HepG2 (cell line): Measurements from ENCODE around the gene SPACA6. TPM values are rescaled to one million over a fixed set of nuclear protein-coding genes. Genes with fewer than 3 reads are reported as not detected.

Experiments
- ATAC-seq: fragments of 200-7000 bp; cut with Tn5 transposase; 3 replicates; pipeline ENCODE4 v1.9.1; 2020; ENCODE audit warnings: mild to moderate bottlenecking, moderate library complexity
- BruUV-seq: library from RNA; stranded (reverse); fragments of 400-500 nt; replicated peaks from 2 replicates; lab custom pipeline; 2021; lab: Mats Ljungman, UMichigan
- CTCF ChIA-PET: fragments of 300-600 bp; formaldehyde crosslinking; extraction: SDS; loops from one replicate; lab custom pipeline; 2021; ENCODE audit warnings: low total read pairs, inconsistent platforms, low intra/inter-chr PET ratio; lab: Yijun Ruan, JAX
- POLR2A ChIA-PET: fragments of 350-600 bp; sonication (Branson Sonifier 250); formaldehyde crosslinking; loops from one replicate; lab custom pipeline; 2020; ENCODE audit warnings: antibody characterized with exemption, inconsistent platforms; lab: Yijun Ruan, JAX
- DNase-seq: peaks from one replicate; pipeline ENCODE4 v3.0.0-alpha.2; 2015; ENCODE audit warnings: low spot score
- FAIRE-seq: peaks from 3 replicates; lab custom pipeline; 2011; peaks lifted over from hg19 to GRCh38; lab: Jason Lieb, UNC
- H2AFZ ChIP-seq: one replicate; pipeline ENCODE4 v1.6.1; 2011; ENCODE audit warnings: low read length, inconsistent platforms
- H3K27ac ChIP-seq: fragments of 300-600 bp; 3 replicates; pipeline ENCODE4 v1.8.0; 2011; ENCODE audit warnings: mixed run types, mild to moderate bottlenecking, mixed read lengths, low read length, inconsistent platforms; ENCODE audit not compliant: insufficient read depth; ENCODE audit errors: extremely low read length
- H3K27me3 ChIP-seq, 2 experiments: fragments of 200-600 bp in 1 of 2; 2 replicates in 1 of 2; 3 replicates in 1 of 2; pipeline versions ENCODE4 v1.6.0 to v1.8.0; 2011; ENCODE audit warnings: low read length in 2 of 2, mild to moderate bottlenecking in 2 of 2, moderate library complexity in 2 of 2, inconsistent platforms in 1 of 2; ENCODE audit not compliant: insufficient read depth in 2 of 2, control insufficient read depth in 1 of 2
- H3K36me3 ChIP-seq, 2 experiments: fragments of 200-600 bp in 1 of 2; replicated peaks in 1 of 2; 2 replicates in 1 of 2; 3 replicates in 1 of 2; pipeline versions ENCODE4 v1.5.1 to v1.8.0; 2011; ENCODE audit warnings: low read length in 2 of 2, inconsistent platforms in 1 of 2; ENCODE audit not compliant: insufficient read depth in 2 of 2, control insufficient read depth in 1 of 2
- H3K4me1 ChIP-seq: 2 replicates; pipeline ENCODE4 v1.5.1; 2012; ENCODE audit warnings: low read length, inconsistent platforms; ENCODE audit not compliant: insufficient read depth
- H3K4me2 ChIP-seq: 2 replicates; pipeline ENCODE4 v1.6.0; 2011; ENCODE audit warnings: low read depth, low read length, inconsistent platforms
- H3K4me3 ChIP-seq, 3 experiments: fragments of 200-600 bp in 1 of 3; sonication (generic), shearing (Covaris generic) in 1 of 3; replicated peaks in 1 of 3; 2 replicates each; pipeline ENCODE4 v1.5.1; 2011 to 2016; ENCODE audit warnings: low read length in 3 of 3, inconsistent platforms in 2 of 3, low read depth in 2 of 3, mild to moderate bottlenecking in 2 of 3, control low read depth in 1 of 3, mixed read lengths in 1 of 3; ENCODE audit not compliant: insufficient read depth in 1 of 3
- H3K79me2 ChIP-seq: one replicate; pipeline ENCODE4 v1.6.1; 2011; ENCODE audit warnings: low read length, inconsistent platforms; ENCODE audit not compliant: insufficient read depth
- H3K9ac ChIP-seq: 2 replicates; pipeline ENCODE4 v1.6.0; 2011; ENCODE audit warnings: mild to moderate bottlenecking, low read depth, low read length, inconsistent platforms; ENCODE audit not compliant: insufficient read depth
- H3K9me3 ChIP-seq: 2 replicates; pipeline ENCODE4 v1.5.1; 2012; ENCODE audit warnings: mild to moderate bottlenecking, low read length
- H4K20me1 ChIP-seq: 2 replicates; pipeline ENCODE4 v1.6.0; 2011; ENCODE audit warnings: inconsistent platforms, mild to moderate bottlenecking, low read length, moderate library complexity; ENCODE audit not compliant: insufficient read depth
- BRF2 ChIP-seq: sonication (generic); formaldehyde crosslinking; IDR thresholded peaks from 2 replicates; pipeline ENCODE4 v1.8.1; 2022; ENCODE audit warnings: mild to moderate bottlenecking, missing genetic modification reagents
- HDAC1 ChIP-seq: sonication (generic); formaldehyde crosslinking; IDR thresholded peaks from 2 replicates; pipeline ENCODE4 v1.5.1; 2020; ENCODE audit warnings: mild to moderate bottlenecking, missing genetic modification reagents
- KDM1A ChIP-seq: IDR thresholded peaks from 2 replicates; pipeline ENCODE4 v1.6.1; 2016; ENCODE audit warnings: missing compliant biosample characterization
- KDM5B ChIP-seq: sonication (generic); formaldehyde crosslinking; IDR thresholded peaks from 2 replicates; pipeline ENCODE4 v1.4.0; 2020; ENCODE audit warnings: missing genetic modification reagents, mild to moderate bottlenecking, borderline replicate concordance
- MYPOP ChIP-seq: sonication (generic); formaldehyde crosslinking; IDR thresholded peaks from 2 replicates; pipeline ENCODE4 v1.8.1; 2023; ENCODE audit warnings: mild to moderate bottlenecking, moderate library complexity, missing genetic modification reagents
- TEAD2 ChIP-seq: sonication (generic); formaldehyde crosslinking; IDR thresholded peaks from 2 replicates; pipeline ENCODE4 v1.9.0; 2021; ENCODE audit warnings: missing genetic modification reagents
- XRCC5 ChIP-seq: fragments of 200-400 bp; formaldehyde crosslinking; optimal IDR thresholded peaks from 2 replicates; pipeline ENCODE3; 2017; ENCODE audit warnings: mild to moderate bottlenecking, low read length
- YEATS2 ChIP-seq: sonication (generic); formaldehyde crosslinking; IDR thresholded peaks from 2 replicates; pipeline ENCODE4 v1.4.0; 2020; ENCODE audit warnings: missing genetic modification reagents, borderline replicate concordance
- ZNF18 ChIP-seq: sonication (generic); formaldehyde crosslinking; IDR thresholded peaks from 2 replicates; pipeline ENCODE4 v1.8.0; 2022; ENCODE audit warnings: mild to moderate bottlenecking, missing genetic modification reagents; ENCODE audit not compliant: insufficient replicate concordance
- ZNF343 ChIP-seq: sonication (generic); formaldehyde crosslinking; IDR thresholded peaks from 2 replicates; pipeline ENCODE4 v1.4.0; 2020; ENCODE audit warnings: mild to moderate bottlenecking, missing genetic modification reagents
- ZNF605 ChIP-seq: sonication (generic); formaldehyde crosslinking; IDR thresholded peaks from 2 replicates; pipeline ENCODE4 v1.8.0; 2022; ENCODE audit warnings: mild to moderate bottlenecking, missing genetic modification reagents
- ZNF670 ChIP-seq: sonication (generic); formaldehyde crosslinking; IDR thresholded peaks from 2 replicates; pipeline ENCODE4 v1.8.0; 2022; ENCODE audit warnings: mild to moderate bottlenecking, missing genetic modification reagents, borderline replicate concordance
- WGBS: methylation state at CpG from one replicate; pipeline ENCODE4 v1.1.6; 2017; ENCODE audit warnings: low lambda C conversion rate; 5-methylcytosine and 5-hydroxymethylcytosine counted together
- in situ Hi-C: cut with HindIII; loops from 2 replicates; pipeline ENCODE4 v1.10.0; 2017; ENCODE audit warnings: low pct_unique_long_range_greater_than_20kb; ENCODE audit not compliant: extremely low pct_ligation_motif_present
- intact Hi-C: fragments of 100-400 bp; cut with micrococcal nuclease; formaldehyde crosslinking; loops from one replicate; pipeline ENCODE4 v1.10.0; 2022; ENCODE audit not compliant: unreplicated experiment
- polyA plus RNA-seq, 8 experiments: library from polyadenylated mRNA; depleted of rRNA in 3 of 8; stranded (reverse) in 7 of 8; unstranded in 1 of 8; fragments of >200 nt; fragmentation: Illumina TruSeq in 4 of 8; extraction: Trizol in 4 of 8; gene quantifications; 2 replicates each; pipeline versions ENCODE4 v1.2.1 to v1.2.3, GENCODE V29; 2011 to 2016; ENCODE audit warnings: low read depth in 4 of 8, missing spikeins in 1 of 8, mixed read lengths in 1 of 8; ENCODE audit not compliant: insufficient read depth in 1 of 8
- total RNA-seq, 5 experiments: library from RNA; depleted of rRNA; stranded (reverse); fragments of >200 nt; fragmentation: Illumina TruSeq; extraction: Trizol; gene quantifications; 2 replicates each; pipeline ENCODE4 v1.2.3, GENCODE V29; 2016; ENCODE audit warnings: low read depth in 1 of 5

The SPACA6 gene
- total and polyA plus RNA-seq, 2 of the 13 experiments (the other 11 are each of a cell fraction or from before 2014, with no cell fraction given), result 1.4 to 2.2 TPM

- Histone ChIP-seq H3K79me2 (no peaks in the 10 kb centered on the region), H4K20me1 (no peaks in the 10 kb centered on the region), H3K9ac (no peak overlapping the region), H3K27me3 (peaks cover 0 to 4% of the 10 kb centered on the region in 2 experiments; a peak in 2 of 5 replicates), H3K9me3 (no peaks in the 10 kb centered on the region), H3K27ac (no peak overlapping the region)
- FAIRE-seq (no peak), ATAC-seq (no peak)
- WGBS, result 52% methylated on average over 3 of the region's 3 CpGs
- intact Hi-C loops, result no loop called here
- in situ Hi-C loops, result no loop called here
- no peak for TF ChIP-seq KDM5B
- TF ChIP-seq ZNF18, result no peak
- TF ChIP-seq TEAD2 (CRISPR knock-in tag), result no peak
- TF ChIP-seq HDAC1 (CRISPR knock-in tag), result no peak
- TF ChIP-seq MYPOP (CRISPR knock-in tag), result no peak
- TF ChIP-seq YEATS2 (CRISPR knock-in tag), result no peak
- no peak for TF ChIP-seq XRCC5
- TF ChIP-seq BRF2, result no peak
- no peak for TF ChIP-seq ZNF343 (CRISPR knock-in tag)
- TF ChIP-seq KDM1A (CRISPR knock-in tag), result no peak
- no peak for TF ChIP-seq ZNF670
- TF ChIP-seq ZNF605, result no peak
- TF ChIP-seq, all 625 proteins: peak for 0
- Histone ChIP-seq H3K36me3 (no peaks in the 10 kb centered on the region), H3K4me3 (no peak overlapping the region), H3K4me1 (no peaks in the 10 kb centered on the region), H2AFZ (no peak overlapping the region), H3K4me2 (no peak overlapping the region)
- DNase-seq, result no peak
- no TSS peak for BruUV-seq
- ChIA-PET CTCF (no interaction called here), POLR2A (no interaction called here)
Measured at GRCh38 chr19:51737389-51737788, 44.3 kb downstream of the SPACA6 start.
